GM18909 (cell line): ENCODE data around the gene GABBR2.

Experiments
- ATAC-seq: cut with Tn5 transposase; IDR thresholded peaks from one replicate; pipeline ENCODE4 v1.9.1; 2021; ENCODE audit warnings: mild to moderate bottlenecking; ENCODE audit not compliant: unreplicated experiment, poor library complexity

The GABBR2 gene

DNA sequence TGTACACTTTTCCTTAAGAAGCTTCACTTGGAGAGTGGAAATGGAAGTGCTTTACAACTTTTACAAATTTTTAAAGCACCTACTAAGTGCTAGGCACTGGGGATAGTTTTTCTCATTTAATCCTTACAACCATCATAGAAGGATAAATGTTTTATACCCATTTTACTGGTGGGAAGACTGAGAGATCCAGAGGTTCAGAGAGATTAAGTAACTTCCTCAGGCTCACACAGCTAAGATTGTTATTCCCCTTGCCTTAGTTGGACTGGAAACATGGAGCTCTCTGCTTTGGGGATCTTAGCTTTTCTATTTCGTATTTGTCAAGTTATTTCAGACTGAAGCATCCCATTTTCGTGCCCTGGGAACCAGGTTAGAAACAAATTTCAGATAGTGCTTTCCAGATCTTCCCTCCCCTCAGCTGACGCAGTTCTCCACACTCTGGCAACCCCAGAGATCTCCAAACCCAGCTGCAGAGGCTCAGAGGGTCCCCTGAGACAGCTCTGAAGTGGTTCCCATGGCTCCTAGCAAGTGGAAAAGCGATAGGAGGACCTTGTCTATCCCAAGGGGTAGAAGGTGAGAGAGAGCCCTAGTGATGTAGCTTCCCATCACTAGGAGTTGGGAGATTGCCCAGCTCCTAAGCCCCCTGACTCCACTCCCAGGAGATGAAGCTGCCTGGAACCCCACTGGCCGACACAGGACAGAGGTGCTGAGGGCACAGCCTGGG lies 16.2 kb upstream of the GABBR2 start:
- no peak for ATAC-seq

DNA sequence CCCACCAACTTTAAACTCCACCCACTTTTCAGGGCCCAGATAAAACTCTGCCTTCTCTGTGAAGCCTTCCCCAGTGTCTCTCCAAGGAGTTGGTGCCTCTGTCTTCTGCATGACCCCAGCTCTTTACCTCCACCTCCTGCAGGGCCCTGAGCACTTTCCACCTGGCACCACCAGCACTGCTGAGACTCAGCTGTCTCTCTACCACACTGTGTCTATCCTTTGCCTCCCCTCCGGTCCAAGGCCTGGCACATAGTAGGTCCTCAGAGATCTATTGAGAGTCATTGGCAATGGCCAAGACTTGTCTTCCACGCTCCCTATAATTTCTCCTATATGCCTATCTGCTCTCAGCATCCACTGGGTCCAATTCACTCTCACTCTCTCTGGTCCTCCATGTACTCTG lies 12.9 kb upstream of the GABBR2 start:
- ATAC-seq: no peak

DNA sequence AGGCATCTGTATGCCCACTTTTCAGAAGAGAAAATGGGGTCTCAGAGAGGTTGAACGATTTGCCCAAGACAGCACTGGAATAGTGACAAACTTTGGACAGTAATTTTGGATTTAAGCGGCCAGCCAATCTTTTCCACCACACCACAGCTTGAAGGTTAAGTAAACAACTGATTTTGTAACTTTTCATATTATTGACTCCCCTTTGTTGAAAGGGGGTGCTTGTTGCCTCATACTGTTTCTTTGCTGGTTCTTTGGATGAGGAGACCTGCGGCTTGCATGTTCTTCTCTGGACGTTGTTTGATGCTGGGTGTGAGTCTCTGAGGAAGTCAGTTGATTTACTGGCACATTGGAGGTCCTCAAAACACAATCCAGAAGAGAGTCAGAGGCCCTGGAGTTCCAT lies 11.7 kb upstream of the GABBR2 start:
- ATAC-seq: no peak

DNA sequence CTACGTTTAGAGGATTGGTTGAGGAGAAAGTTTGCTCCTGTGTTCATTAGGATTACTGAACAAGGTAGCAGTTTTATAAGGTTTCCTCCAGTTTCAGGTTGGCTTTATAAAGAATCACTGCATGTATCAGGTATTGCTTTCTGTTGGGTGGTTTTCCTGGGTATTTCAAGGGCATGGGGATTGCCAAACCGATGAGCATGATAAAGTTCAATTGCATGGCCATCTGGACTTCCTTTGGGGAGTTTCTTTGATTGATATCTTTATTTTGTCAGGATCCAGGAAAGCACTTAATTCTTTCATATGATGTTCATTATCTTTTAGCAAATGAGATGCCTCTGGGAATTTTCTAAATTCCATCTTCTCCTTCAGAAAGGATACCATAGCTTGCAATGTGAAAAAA lies 10.3 kb upstream of the GABBR2 start:
- ATAC-seq: no peak

DNA sequence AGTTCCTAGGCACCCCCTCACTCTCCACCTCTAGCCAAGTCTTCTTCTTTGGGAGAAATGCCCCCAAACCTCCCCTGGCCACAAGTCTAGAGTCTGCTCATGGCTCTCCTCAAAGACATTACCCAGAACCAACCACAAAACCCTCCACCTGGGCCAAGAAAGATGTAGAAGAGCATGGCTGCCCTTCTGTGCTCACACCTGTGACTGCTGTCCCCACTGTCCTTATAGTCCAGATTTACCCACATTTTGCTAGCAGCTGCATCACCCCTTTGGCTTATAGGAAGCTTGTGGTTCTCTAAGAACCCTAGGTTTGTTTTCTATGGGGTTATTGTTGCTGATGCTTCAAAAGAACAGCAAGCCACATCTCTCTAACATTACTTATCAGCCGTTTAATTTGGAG lies 6.1 kb upstream of the GABBR2 start:
- no peak for ATAC-seq

DNA sequence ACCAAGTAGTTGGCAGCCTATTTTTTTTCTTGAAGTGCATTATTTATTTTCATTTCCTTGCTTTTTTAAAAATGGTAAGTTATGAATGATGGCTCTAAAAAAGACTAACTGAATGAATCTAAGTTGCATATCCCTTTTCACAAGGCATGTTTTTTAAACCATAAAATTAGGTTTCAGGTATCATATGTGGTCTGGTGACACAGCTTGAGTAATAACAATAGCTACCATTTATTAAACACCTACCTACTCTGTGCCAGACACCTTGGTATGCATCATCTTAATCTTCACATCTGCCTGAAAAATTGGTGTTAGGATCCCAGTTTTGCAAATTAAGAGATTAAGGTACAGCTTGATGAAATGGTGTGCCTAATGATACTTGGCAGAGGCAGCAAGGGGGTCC lies 4.3 kb upstream of the GABBR2 start:
- no peak for ATAC-seq

DNA sequence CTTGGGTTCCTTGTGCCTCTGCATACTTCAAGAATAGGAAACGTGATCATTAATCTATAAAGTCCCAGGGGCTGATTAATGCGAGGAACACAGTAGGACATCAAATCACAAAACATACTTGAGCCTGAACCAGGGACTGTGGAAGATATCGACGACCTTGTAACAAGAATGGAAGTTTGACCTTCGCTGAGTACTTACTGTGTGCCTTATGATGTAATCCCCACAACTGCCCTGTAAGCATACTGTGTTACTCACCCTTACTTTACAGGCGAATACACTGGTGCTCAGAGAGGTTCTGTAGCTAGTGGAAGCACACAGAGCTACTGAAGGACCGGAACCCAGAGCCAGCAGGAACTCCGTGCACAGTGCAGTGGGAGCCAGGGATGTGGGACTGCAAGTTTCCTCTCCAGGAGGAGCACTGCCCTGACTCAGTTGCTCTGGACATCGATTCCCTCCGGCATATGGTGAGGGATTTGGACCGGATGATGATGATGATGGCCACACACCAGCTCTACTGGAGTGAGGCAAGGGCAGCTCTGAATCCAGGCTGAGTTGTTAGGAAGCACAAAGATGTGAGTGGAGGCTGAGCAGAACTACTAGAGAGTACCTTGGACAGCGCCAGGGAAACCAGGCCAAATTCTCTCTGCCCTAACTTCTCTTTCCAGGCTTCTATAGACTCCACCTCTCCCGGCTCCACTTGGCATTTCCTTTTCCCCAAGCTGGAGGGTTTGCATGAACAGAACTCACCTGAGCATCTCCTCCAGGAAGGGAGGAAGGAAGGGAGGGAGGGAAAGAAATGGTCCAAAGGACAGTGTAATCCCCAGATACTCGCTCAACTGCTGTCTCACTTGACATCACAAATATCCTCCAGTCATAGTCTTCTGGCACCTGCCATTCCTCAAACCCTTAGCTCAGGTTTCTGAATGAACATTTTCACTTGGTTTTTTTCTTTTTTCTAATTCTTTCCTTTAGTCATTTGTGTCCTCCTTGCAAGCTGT lies 1.5 kb upstream of the GABBR2 start:
- no peak for ATAC-seq

DNA sequence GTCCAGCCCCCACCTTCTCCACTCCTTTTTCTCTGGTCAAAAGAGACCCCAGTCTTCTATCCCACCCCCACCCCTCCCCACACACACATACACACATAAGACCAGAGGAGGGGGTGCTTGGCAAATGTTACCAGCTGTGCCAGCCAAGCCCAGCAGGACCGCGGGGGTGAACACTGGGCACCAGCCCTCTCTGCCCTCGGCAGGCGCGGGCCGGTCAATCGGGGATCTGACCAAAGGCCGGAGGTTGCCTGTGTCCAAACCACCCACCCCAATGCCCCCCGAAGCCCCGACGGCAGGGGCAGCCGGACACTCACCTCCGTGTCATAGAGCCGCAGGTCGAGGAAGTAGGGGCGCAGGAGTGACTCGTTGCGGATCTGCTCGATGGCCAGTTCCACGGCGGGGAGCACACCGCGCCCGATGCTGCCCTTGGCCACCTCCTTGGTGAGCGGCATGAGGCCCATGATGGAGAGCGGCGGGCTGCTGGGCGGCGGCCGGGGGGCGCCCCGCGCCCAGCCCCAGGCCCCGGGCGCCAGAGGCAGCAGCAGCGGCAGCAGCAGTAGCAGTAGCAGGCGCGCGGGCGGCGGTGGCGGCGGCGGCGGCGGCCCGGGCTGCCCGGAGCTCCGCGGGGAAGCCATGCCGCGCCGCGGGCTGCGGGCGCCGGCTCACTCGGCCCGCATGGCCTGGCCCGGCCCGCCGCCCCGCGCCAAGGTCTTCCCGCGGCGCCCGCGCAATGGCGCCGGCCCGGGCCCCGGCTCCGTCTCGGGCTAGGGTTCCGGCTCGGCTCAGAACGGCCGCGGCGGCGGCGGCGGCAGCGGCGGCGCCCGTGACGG lies 417 bp downstream of the GABBR2 start:
- ATAC-seq: no peak

DNA sequence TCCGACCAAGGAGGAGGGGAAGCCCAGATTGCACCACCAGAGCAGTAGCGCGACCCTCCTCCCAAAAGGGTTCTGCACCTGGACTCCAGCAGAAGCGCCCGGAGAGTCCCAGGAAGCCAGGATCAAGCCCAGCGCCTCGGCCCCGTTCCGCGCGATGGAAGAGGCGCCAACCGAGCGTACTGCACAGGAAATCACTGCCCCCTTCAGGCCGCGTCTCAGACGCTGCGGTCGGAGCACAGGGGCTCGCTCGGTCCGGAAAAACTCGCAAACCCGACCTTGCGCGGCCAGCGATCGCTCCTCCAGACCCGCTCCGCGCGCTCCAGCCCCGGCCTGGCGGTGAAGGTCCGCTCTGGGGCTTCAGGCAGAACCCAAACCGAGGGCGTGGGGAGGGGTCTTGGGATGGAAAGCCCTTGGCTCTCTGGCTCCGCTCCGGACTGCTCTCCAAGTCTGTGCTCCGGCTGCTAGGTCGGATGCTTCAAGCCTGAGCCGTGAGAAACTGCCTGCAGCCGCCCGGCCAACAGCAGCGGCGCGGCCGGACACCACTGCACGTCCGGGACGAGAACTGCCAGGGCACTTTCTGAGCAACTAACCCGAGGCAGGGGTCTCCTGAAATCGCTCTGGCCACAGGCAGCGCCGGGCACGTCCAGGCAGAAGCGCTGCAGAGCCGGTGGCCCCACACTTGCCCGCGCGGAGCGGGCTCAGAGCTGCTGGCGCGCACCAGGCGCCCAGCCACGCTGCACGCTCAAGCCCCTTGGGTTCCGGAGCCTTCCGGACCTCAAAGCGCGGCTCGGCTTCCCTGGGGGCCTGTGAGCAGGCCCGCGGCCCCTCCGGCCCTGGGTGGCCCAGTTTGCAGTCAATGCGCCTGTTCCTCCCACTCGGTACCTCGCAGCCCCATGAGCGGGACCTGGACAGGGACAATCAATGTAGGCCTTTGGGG lies 1.3 kb downstream of the GABBR2 start:
- ATAC-seq: no peak

DNA sequence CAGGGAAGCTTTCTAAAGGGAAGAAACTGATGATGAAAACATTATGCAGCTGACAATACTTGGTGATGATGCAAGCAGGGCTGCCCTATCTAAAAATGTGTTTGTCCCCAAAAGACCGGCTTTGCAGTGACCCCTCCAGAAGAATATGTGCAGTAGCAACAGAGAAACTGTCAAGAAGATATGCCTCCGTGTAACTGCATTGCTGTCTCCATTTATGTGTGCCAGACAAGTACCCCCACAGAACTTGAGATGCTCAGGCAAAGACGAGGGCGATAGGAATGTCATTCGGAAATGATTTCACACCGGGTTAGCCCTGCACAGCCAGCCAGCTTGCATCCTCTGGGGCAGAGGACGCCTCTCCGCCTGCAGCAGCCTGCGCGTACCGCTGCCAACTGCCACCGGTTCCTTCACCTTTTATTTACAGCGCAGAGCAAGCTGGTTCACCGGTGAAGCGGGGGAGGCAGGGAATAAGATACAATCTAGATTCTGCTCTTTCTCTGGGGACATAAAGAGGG lies 2.0 kb downstream of the GABBR2 start:
- no peak for ATAC-seq

DNA sequence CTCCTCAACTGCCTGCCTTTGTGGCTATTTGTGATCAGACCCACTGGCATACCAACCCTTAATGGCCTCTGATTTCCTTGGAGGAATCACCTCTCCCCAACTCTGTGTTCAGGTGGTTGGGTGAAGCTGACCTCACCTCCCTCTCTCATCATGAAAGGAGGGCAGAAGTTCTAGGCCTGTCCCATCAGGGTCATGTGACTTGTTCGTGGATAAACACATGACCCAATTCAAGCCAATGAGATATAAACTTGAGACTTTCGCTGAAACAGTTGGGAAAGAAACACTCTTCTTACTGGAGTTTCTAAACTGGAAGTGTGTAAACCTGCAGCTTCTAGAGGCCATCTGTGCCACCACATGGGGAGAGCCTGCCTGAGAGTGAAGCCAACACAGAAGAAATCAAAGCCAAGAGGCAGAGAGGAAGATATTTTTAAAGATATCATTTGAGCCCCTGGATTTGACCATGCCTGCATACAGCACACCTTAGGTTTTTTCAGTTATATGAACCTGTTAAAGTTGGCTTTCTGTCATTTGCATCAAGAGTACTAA lies 5.8 kb downstream of the GABBR2 start:
- ATAC-seq: no peak

DNA sequence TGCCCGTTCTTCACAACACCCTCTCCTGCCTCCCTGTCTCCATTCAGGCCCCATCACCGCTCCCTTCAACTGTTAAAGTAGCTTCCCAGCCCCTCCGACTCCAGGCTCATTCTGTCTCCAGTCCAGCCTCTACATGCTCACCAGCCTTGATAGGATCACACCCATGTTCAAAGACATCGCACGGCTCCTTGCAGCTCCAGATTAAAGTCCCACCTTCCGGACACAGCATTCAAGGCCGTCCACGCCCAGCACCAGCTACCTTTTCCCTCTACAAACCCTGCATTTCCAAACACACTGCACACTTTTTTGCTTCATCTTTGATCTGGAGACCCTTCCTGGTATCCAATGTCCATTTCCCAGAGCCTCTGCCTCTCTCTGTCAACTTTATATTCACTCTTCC lies 6.4 kb downstream of the GABBR2 start:
- no peak for ATAC-seq

DNA sequence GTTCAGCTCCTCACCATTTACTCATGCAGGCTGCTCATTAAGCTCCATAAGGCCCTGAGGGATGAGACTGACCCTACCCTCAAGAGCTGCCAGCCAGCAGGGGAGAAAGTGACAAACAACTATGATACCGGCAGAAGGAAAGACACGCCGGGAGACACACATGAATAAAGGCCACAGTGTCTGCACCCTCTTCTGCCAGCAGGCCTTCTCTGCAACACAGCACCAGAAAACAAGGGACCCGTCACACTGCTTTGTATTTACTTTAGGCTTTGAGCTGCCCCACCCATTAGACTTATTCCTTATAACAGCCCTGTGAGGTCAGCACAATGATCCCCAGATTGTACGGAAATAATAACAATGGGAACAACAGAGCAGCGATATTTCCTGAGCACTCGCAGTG lies 7.2 kb downstream of the GABBR2 start:
- no peak for ATAC-seq

DNA sequence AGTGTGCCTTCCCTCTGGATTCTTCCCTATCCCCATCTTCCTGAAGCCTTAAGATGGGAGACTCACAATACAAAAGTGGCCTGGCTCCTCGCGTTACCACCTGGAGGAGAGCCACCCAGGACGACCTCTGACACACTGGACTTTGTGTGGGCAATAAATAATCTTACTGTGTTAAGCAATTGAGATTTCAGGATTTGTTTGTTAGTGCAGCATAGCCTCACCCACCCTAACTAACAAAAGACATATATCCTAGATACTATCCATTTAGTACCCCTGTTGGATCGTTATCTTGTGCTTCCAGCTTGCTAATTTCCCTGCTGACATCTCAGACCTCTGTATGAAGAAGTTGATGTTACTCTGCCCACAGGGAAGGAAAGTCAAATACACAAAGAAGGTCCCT lies 7.9 kb downstream of the GABBR2 start:
- ATAC-seq: no peak

DNA sequence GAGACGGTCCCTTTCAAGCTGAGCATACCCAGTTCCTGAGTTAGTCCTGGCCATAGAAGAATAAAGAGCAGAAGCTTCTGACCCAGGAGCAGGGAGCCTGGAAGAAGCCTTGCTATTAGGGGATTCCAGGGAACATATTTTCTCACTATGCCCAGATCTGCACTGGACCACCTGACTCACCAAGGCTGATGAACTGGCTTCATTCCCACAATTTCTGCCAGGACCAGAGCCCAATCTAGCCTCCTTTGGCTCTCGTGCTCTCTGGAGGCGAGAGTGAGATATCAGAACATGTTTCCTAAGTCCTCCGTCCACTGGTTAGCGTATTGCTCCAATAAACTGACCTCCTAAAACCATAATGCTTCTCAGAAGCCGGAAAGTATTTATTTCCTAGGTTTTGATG lies 9.9 kb downstream of the GABBR2 start:
- ATAC-seq: no peak

DNA sequence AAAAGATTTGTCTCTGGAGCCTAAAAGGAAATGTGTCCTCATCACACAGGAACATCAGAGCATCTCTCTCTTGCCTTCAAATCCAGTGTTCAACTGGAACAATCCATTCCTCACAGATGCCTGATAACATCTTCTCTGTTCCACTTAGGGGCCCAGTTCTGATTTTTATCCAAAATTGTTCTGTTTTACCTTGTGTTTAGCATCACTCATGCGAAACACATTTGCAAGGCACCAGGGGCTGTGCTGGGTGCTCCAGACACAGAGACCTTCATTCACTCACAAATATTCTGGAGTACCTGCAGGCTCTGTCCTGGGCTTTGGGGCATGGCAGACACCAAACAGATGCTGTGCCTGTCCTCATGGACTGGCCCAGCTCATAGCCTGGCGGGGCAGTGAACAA lies 13.8 kb downstream of the GABBR2 start:
- ATAC-seq: no peak

DNA sequence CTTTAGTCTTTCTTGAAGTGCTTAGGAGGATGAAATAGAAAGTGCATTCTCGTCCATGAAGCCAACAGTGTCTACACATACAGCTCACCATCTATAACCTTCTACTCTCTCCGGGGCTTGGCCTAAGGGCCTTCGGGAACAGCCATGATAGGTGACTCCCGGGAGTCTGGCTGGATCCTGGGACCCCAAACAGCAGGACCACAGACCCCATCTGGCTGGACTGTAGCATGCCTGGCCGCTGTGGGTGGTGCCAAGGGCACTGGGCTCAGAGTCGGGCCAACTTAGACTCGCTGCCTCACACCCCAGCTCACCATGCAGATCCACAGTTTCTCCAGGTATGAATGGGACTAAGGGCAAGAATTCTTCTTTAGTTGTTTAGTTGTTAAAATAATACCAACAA lies 16.3 kb downstream of the GABBR2 start:
- ATAC-seq: no peak

DNA sequence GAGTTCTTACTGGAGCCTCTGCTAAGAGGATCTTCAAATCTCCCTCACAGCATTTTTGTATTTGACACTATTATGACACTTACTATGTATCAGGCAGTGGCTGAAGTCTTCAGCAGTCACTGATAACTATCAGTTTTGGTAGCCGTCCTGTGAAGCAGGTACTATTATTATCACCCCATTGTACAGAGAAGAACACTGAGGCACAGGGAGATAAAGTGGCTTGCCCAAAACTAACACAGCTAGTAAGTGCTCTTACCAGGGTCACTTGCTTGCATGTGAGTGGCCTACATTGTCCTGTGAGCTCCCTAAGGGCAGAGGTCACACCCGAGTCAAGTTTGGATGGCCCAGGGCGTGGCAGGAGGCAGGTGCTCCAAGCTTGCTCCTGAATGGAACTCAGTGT lies 16.8 kb downstream of the GABBR2 start:
- ATAC-seq: no peak

DNA sequence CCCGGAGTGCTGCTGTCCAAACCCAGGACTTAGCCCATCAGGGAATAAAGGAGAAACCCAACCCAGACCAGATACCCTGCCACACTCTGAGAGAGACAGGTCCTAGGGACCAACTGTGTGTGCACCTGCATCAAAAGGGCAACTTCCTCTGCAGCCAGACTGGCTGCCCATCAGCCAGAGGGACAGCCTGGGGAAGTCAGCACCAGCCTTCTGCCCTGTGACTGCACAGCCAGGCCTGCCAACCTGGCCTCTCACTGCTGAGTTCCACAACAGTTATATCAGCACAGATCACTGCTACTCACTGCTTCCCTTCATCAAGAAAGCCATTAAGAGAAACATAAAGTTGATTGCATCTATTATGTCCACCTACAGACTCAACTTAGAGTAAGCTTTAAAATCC lies 18.0 kb downstream of the GABBR2 start:
- no peak for ATAC-seq
